Muscle layer of colon (tissue), 2 donors: ENCODE data around the gene CPSF4.
A peak's percentile ranks its signal among the peaks of the same experiment; 100 is the strongest.
"Not testable (repeated sequence)": the region's sequence is repeated elsewhere in the genome, so short reads cannot be mapped to it uniquely, and the experiment has no call there.

ENCODE experiments used
- H3K27ac ChIP-seq: one replicate; pipeline ENCODE4 v1.7.0; 2013; ENCODE audit warnings: low read depth, mild to moderate bottlenecking, low read length, moderate library complexity
- H3K27me3 ChIP-seq, 2 donors: one replicate each; pipeline ENCODE4 v1.7.0; 2013; ENCODE audit warnings: low read length in 2 of 2, mild to moderate bottlenecking in 2 of 2; ENCODE audit not compliant: insufficient read depth in 2 of 2, control insufficient read depth in 1 of 2
- H3K36me3 ChIP-seq: one replicate; pipeline ENCODE4 v1.7.0; 2013; ENCODE audit warnings: mild to moderate bottlenecking, low read length; ENCODE audit not compliant: insufficient read depth
- H3K4me1 ChIP-seq: one replicate; pipeline ENCODE4 v1.7.0; 2013; ENCODE audit warnings: mild to moderate bottlenecking, low read length; ENCODE audit not compliant: insufficient read depth
- H3K4me3 ChIP-seq, 2 donors: one replicate each; pipeline ENCODE4 v1.7.0; 2013; ENCODE audit warnings: low read length in 2 of 2, low read depth in 1 of 2, mild to moderate bottlenecking in 1 of 2, moderate library complexity in 1 of 2
- H3K9ac ChIP-seq: one replicate; pipeline ENCODE4 v1.7.0; 2013; ENCODE audit warnings: low read length
- H3K9me3 ChIP-seq: one replicate; pipeline ENCODE4 v1.7.0; 2013; ENCODE audit warnings: mild to moderate bottlenecking, low read length
- donor health status: abdominal sarcoma.
- donor health status: Adenocarcinoma of cecum.

CPSF4 gene

DNA sequence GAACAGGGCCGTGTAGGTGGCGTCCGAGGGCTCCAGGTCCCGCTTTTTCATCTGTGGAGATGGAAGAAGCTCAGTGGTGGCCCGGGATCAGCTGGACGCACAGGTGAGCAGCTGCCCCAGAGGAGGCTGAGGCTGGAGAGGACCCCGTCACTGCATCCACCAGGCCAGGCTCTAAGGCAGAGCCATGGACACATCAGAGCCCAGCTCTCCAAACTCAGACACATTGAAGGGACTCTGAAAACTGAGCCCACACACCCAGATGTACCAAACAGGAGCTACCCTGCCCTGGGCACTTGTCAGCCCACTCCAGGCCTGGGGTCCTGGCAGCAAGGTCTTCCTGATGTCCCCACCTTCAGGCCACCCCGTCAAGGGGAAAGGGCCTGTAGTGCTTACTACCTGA is 9.0 kb upstream of the CPSF4 start:
- Histone ChIP-seq H3K9ac (no peak overlapping the region), H3K4me1 (no peaks in the 10 kb centered on the region), H3K9me3 (no peaks in the 10 kb centered on the region), H3K27me3 (no peaks in the 10 kb centered on the region), H3K36me3 (peaks cover 33% of the 10 kb centered on the region), H3K27ac (no peak overlapping the region), H3K4me3 (no peak overlapping the region)

DNA sequence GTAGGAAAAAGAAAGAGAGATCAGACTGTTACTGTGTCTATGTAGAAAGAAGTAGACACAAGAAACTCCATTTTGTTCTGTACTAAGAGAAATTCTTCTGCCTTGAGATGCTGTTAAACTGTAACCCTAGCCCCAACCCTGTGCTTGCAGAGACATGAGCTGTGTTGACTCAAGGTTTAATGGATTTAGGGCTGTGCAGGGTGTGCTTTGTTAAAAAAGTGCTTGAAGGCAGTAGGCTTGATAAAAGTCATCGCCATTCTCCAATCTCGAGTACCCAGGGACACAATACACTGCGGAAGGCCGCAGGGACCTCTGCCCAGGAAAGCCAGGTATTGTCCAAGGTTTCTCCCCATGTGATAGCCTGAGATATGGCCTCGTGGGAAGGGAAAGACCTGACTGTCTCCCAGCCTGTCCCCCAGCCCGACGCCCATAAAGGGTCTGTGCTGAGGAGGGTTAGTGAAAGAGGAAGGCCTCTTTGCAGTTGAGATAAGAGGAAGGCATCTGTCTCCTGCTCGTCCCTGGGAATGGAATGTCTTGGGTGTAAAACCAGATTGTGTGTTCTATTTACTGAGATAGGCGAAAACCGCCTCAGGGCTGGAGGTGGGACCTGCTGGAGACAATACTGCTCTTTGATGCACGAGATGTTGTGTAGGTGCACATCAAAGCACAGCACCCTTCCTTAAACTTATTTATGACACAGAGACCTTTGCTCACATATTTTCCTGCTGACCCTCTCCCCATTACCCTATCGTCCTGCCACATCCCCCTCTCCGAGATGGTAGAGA is 6.8 kb upstream of the CPSF4 start:
- H3K27ac ChIP-seq, H3K9me3 ChIP-seq: not testable (repeated sequence)
- peaks cover 31% of the 10 kb centered on the region for H3K36me3 ChIP-seq

DNA sequence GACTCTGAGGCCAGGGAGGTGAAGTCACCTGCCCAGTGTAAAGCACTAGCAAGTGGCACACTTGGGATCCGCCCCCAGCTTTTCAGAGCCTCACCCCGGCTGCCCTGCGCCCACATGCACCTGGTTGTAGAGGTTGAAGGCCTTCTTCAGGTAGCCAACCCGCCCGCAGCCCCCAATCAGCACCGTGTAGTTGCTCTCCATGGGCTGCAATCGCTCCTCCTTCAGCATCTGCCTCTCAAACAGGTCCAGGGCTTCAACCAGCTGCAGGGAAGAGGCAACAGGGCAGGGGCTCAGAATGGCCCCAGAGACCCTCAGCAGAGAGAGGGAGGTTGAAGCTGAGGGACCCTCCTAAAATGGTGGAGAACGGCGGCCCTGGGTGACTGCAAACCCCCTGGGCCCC is 5.6 kb upstream of the CPSF4 start:
- Histone ChIP-seq H3K36me3 (peaks cover 31% of the 10 kb centered on the region), H3K9me3 (no peaks in the 10 kb centered on the region), H3K9ac (no peak overlapping the region), H3K4me3 (no peak overlapping the region), H3K27ac (no peak overlapping the region), H3K27me3 (no peaks in the 10 kb centered on the region), H3K4me1 (peaks cover 5% of the 10 kb centered on the region)

More for the DNA sequence above, 6.8 kb upstream of the CPSF4 start:
- not testable (repeated sequence) for H3K4me1 ChIP-seq, H3K4me3 ChIP-seq, H3K9ac ChIP-seq, H3K27me3 ChIP-seq

DNA sequence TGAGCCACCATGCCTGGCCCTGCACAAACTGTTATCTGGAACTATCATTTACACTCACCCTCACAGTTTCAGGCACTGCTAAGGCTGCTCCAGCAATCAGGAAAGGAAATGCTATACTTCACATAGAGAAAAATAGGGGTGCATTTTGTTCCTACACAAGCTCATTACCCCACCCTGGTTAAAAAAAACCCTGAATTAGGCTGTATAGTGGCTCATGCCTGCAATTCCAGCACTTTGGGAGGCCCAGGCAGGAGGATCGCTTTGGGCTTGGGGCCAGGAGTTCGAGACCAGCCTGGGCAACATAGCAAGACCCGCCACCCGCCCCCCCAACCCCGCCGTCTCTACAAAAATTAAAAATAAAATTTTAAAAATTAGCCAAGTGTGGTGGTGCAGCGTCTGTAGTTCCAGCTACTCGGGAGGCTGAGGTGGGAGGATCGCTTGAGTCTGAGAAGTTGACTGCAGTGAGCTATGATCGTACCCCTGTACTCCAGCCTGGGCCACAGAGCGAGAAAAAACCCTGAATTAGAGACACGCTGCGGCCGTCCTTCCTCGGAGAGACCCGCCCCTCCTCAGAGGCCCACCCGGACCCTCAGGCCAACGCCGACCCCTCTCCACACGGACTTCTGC is 684 bp upstream of the CPSF4 start:
- H3K9ac ChIP-seq: peak overlapping the region; percentile 65
- no peaks in the 10 kb centered on the region for H3K27me3 ChIP-seq
- peak overlapping the region; percentile 81 for H3K27ac ChIP-seq
- peaks cover 20% of the 10 kb centered on the region for H3K4me1 ChIP-seq
- H3K36me3 ChIP-seq: peaks cover 4% of the 10 kb centered on the region
- no peaks in the 10 kb centered on the region for H3K9me3 ChIP-seq
- H3K4me3 ChIP-seq: peak overlapping the region; percentile 75 to 97

DNA sequence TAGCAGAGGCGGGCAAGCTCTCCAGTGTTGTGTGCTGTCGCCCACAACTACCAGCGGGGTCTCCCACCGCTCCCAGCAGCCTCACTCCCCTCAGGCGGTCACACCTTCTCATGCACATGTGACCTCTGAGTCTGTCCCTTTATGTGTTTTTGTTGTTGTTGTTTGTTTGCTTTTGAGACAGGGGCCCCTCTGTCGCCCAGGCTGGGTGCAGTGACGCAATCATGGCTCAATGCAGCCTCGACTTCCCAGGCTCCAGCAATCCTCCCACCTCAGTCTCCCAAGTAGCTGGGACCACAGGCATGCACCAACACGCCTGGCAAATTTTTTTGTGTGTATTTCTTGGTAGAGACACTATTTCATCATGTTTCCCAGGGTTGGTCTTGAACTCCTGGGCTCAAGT is 1.5 kb downstream of the CPSF4 start:
- H3K9ac ChIP-seq: peak overlapping the region; percentile 84
- no peaks in the 10 kb centered on the region for H3K9me3 ChIP-seq
- peaks cover 20% of the 10 kb centered on the region for H3K4me1 ChIP-seq
- H3K27me3 ChIP-seq: no peaks in the 10 kb centered on the region
- peaks cover 14% of the 10 kb centered on the region for H3K36me3 ChIP-seq
- peak overlapping the region in 1 of 2 donors; percentile 97 for H3K4me3 ChIP-seq
- peak overlapping the region; percentile 10 for H3K27ac ChIP-seq

DNA sequence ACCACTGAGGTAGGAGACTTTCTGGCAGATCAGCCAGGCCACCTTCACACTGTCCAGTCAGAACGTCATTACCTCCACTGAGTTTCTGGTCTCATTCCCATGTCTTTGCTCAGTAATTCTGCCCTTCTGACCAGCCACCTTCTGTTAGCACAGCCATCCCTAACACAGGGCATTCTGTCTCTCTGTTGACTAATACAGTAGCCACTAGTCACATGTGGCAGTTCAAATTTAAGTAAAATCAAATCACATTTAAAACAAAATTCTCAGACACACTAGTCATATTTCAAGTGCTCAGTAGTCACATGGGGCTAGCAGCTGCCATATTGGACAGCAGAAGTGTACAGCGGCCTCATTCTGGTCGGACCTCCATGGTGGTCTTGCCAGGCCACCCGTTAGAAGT is 7.4 kb downstream of the CPSF4 start:
- Histone ChIP-seq H3K36me3 (peaks cover 65% of the 10 kb centered on the region), H3K27ac (no peak overlapping the region), H3K27me3 (no peaks in the 10 kb centered on the region), H3K9ac (no peak overlapping the region), H3K9me3 (no peaks in the 10 kb centered on the region), H3K4me1 (peaks cover 3% of the 10 kb centered on the region), H3K4me3 (no peak overlapping the region)

DNA sequence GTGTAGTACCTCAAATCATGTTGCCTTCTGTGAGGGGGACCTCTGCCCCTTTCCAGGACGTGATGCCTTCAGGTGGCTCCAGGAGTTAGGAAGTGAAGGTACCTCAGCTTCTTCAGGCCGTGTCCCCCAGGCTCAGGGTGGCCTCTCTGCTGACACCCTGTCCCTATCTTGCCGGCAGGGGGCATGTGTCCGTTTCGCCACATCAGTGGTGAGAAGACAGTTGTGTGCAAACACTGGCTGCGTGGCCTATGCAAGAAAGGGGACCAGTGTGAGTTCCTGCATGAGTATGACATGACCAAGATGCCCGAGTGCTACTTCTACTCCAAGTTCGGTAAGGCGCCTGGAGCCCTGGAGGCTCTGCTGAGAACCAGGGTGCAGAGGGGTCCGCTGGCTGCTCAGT is 9.2 kb downstream of the CPSF4 start:
- H3K9me3 ChIP-seq: no peaks in the 10 kb centered on the region
- no peaks in the 10 kb centered on the region for H3K4me1 ChIP-seq
- no peak overlapping the region for H3K27ac ChIP-seq
- peaks cover 65% of the 10 kb centered on the region for H3K36me3 ChIP-seq
- H3K27me3 ChIP-seq: no peaks in the 10 kb centered on the region
- H3K4me3 ChIP-seq: no peak overlapping the region
- no peak overlapping the region for H3K9ac ChIP-seq

DNA sequence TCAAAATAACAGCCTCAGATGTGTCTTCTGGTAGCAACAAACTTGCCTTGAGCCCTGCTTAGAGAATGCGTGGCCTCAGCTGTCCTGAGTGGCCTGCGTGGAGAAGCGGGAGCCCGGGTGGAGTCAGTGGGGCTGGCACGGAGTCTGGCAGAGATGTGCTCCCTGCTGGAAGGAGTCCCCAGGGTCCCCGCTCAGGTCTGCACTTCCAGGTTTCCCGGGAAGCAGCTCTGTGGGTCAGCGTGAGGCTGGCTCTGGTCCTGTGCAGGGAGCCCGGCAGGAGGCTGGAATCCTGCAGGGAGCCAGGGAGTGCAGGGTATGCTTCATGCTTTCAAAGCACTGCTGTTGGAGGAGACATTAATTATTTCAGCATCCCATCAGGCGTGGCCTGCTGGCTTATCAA is 10.1 kb downstream of the CPSF4 start:
- H3K4me3 ChIP-seq: no peak overlapping the region
- H3K27me3 ChIP-seq: no peaks in the 10 kb centered on the region
- no peaks in the 10 kb centered on the region for H3K9me3 ChIP-seq
- H3K4me1 ChIP-seq: no peaks in the 10 kb centered on the region
- H3K36me3 ChIP-seq: peaks cover 65% of the 10 kb centered on the region
- H3K27ac ChIP-seq: no peak overlapping the region
- no peak overlapping the region for H3K9ac ChIP-seq

DNA sequence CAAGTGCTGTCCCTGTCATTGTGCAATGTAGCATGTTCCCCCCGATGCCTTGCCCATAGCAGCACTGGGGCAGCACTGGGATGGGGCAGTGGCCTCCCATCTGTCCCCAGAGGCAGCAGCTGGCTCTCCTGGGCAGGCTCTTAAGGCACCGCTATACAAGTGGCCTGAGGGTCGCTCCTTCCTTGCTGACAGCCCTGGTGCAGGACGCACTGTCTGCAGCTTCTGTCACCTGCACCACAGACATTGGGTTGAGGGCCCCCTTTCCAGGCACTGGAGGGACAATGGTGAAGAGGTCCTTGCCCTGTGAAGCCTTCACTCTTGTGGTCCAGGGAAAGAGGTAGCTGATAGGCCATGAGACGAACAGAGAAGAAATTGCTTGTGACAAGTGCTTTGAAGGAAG is 10.6 kb downstream of the CPSF4 start:
- no peaks in the 10 kb centered on the region for H3K27me3 ChIP-seq
- H3K36me3 ChIP-seq: peaks cover 70% of the 10 kb centered on the region
- H3K9ac ChIP-seq: no peak overlapping the region
- no peaks in the 10 kb centered on the region for H3K4me1 ChIP-seq
- no peak overlapping the region for H3K27ac ChIP-seq
- H3K9me3 ChIP-seq: no peaks in the 10 kb centered on the region
- H3K4me3 ChIP-seq: no peak overlapping the region

DNA sequence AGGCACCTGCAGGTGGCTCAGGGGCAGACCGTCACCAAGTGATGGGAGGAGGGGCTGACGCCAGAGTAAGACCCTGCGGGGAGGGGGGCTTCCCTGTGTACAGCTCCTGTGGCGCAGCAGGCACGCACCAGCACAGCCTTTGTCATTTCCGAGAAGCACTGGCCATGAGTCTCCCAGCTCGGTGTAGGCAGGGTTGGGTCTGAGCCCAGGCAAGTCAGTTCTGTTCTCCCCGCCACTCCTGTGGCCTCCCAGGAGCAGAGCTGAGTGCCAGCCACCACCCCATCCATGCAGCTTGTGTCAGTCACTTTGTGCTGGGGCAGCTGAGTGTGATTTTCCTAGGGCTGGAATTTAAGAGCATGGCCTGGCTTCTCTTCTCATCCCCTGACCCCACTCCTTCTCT is 13.2 kb downstream of the CPSF4 start:
- H3K4me1 ChIP-seq: no peaks in the 10 kb centered on the region
- peaks cover 72% of the 10 kb centered on the region for H3K36me3 ChIP-seq
- no peak overlapping the region for H3K27ac ChIP-seq
- no peaks in the 10 kb centered on the region for H3K9me3 ChIP-seq
- no peak overlapping the region for H3K4me3 ChIP-seq
- no peak overlapping the region for H3K9ac ChIP-seq
- H3K27me3 ChIP-seq: no peaks in the 10 kb centered on the region

DNA sequence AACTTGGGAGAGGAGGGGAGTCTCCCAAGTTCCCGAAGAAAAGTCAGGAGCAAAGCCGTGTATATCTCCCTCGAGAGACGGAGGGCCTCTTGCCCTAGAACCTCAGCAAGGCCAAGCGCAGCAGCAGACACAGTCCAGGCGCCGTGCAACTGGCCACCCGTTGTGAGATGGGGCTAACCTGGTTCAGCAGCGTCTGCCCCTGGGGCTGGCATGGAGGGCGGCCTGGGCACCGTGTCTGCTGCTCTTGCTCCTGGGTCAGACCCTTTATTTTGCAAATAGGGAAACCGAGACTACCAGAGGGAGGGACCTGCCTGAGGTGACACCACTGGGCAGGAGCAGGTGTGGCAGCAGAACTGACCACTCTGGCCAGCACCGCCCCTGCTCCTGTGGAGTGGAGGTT is 13.8 kb downstream of the CPSF4 start:
- no peak overlapping the region for H3K4me3 ChIP-seq
- H3K36me3 ChIP-seq: peaks cover 72% of the 10 kb centered on the region
- no peaks in the 10 kb centered on the region for H3K4me1 ChIP-seq
- H3K9me3 ChIP-seq: no peaks in the 10 kb centered on the region
- no peak overlapping the region for H3K27ac ChIP-seq
- H3K27me3 ChIP-seq: no peaks in the 10 kb centered on the region
- H3K9ac ChIP-seq: no peak overlapping the region

DNA sequence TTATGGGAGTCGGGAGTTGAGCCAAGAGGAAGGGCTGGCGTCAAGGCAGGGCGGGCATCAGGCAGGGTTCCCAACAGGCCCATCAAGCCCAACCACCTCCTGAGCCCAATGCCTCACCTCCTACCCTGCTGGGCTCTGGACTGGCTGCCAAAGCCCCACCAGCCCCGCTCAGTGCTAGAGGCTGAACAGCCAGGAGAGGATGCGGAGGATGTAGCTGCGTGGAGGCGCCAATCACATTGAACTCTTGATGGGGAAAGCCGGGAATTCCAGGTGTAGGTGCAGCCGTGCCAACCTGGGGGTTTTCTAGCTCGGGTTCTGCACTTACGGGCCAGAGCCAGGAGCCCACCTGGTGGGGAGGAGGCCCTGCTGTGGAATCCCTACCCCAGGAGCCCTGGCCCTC is 14.4 kb downstream of the CPSF4 start:
- Histone ChIP-seq H3K27me3 (no peaks in the 10 kb centered on the region), H3K27ac (no peak overlapping the region), H3K9me3 (no peaks in the 10 kb centered on the region), H3K9ac (no peak overlapping the region), H3K4me1 (no peaks in the 10 kb centered on the region), H3K4me3 (no peak overlapping the region), H3K36me3 (peaks cover 72% of the 10 kb centered on the region)
